ENCODE measurements around the gene TUBB3.

DNA sequence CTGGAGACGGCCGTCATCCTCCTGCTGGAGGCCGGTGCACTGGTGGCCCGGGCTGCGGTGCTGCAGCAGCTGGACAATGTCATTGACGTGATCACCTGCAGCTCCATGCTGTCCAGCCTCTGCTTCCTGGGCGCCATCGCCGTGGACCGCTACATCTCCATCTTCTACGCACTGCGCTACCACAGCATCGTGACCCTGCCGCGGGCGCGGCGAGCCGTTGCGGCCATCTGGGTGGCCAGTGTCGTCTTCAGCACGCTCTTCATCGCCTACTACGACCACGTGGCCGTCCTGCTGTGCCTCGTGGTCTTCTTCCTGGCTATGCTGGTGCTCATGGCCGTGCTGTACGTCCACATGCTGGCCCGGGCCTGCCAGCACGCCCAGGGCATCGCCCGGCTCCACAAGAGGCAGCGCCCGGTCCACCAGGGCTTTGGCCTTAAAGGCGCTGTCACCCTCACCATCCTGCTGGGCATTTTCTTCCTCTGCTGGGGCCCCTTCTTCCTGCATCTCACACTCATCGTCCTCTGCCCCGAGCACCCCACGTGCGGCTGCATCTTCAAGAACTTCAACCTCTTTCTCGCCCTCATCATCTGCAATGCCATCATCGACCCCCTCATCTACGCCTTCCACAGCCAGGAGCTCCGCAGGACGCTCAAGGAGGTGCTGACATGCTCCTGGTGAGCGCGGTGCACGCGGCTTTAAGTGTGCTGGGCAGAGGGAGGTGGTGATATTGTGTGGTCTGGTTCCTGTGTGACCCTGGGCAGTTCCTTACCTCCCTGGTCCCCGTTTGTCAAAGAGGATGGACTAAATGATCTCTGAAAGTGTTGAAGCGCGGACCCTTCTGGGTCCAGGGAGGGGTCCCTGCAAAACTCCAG lies 3.4 kb upstream of the TUBB3 start:
- TF ChIP-seq, protein P1, sequence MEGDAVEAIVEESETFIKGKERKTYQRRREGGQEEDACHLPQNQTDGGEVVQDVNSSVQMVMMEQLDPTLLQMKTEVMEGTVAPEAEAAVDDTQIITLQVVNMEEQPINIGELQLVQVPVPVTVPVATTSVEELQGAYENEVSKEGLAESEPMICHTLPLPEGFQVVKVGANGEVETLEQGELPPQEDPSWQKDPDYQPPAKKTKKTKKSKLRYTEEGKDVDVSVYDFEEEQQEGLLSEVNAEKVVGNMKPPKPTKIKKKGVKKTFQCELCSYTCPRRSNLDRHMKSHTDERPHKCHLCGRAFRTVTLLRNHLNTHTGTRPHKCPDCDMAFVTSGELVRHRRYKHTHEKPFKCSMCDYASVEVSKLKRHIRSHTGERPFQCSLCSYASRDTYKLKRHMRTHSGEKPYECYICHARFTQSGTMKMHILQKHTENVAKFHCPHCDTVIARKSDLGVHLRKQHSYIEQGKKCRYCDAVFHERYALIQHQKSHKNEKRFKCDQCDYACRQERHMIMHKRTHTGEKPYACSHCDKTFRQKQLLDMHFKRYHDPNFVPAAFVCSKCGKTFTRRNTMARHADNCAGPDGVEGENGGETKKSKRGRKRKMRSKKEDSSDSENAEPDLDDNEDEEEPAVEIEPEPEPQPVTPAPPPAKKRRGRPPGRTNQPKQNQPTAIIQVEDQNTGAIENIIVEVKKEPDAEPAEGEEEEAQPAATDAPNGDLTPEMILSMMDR (IDR thresholded peaks at IDR 0.05): no peak
- no peak for TF ChIP-seq POLR2A (IDR thresholded peaks at IDR 0.05)
